ENCODE measurements around the gene BSND.

- no peak for TF ChIP-seq EZH2phosphoT487 (IDR thresholded peaks at IDR 0.05; ENCODE audit: low read depth)
- TF ChIP-seq, protein P1, sequence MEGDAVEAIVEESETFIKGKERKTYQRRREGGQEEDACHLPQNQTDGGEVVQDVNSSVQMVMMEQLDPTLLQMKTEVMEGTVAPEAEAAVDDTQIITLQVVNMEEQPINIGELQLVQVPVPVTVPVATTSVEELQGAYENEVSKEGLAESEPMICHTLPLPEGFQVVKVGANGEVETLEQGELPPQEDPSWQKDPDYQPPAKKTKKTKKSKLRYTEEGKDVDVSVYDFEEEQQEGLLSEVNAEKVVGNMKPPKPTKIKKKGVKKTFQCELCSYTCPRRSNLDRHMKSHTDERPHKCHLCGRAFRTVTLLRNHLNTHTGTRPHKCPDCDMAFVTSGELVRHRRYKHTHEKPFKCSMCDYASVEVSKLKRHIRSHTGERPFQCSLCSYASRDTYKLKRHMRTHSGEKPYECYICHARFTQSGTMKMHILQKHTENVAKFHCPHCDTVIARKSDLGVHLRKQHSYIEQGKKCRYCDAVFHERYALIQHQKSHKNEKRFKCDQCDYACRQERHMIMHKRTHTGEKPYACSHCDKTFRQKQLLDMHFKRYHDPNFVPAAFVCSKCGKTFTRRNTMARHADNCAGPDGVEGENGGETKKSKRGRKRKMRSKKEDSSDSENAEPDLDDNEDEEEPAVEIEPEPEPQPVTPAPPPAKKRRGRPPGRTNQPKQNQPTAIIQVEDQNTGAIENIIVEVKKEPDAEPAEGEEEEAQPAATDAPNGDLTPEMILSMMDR (IDR thresholded peaks at IDR 0.05; ENCODE audit: low read depth, low read length) = no peak
Measured at GRCh38 chr1:55053265-55053954, 54.7 kb downstream of the BSND start.
